ENCODE data around the gene ZNF80.
"Not testable (repeated sequence)": the region's sequence is repeated elsewhere in the genome, so short reads cannot be mapped to it uniquely, and the experiment has no call there.

ZNF80 gene

GRCh38 chr3:114237478-114237877 lies at the start of gene ZNF80:
Gene ZNF80, minus strand, starts transcription at chr3:114237578. Its CDS starts 504 bp downstream, at chr3:114237074.
- DNase-seq = not testable (repeated sequence)

GRCh38 chr3:114286266-114286665 lies 48.9 kb upstream of the ZNF80 start:
- DNase-seq = no peak

GRCh38 chr3:114285648-114286230 lies 48.4 kb upstream of the ZNF80 start:
- DNase-seq = no peak

- no peak for DNase-seq
These were observed 47.3 kb upstream of the ZNF80 start for GRCh38 chr3:114284644-114285043.

GRCh38 chr3:114276856-114277255 lies 39.5 kb upstream of the ZNF80 start:
- DNase-seq = not testable (repeated sequence)

GRCh38 chr3:114274929-114275328 lies 37.6 kb upstream of the ZNF80 start:
- DNase-seq = no peak

- no peak for DNase-seq
These were observed 34.9 kb upstream of the ZNF80 start for GRCh38 chr3:114272271-114272670.

- no peak for DNase-seq
These were observed 32.6 kb upstream of the ZNF80 start for GRCh38 chr3:114270019-114270418.

- DNase-seq = no peak
These were observed 22.8 kb upstream of the ZNF80 start for GRCh38 chr3:114260152-114260551.

GRCh38 chr3:114259566-114259965 lies 22.2 kb upstream of the ZNF80 start:
- DNase-seq = no peak

- no peak for DNase-seq
These were observed 16.1 kb upstream of the ZNF80 start for GRCh38 chr3:114253505-114253904.

GRCh38 chr3:114252954-114253353 lies 15.6 kb upstream of the ZNF80 start:
- no peak for DNase-seq

GRCh38 chr3:114242947-114243346 lies 5.6 kb upstream of the ZNF80 start:
- DNase-seq = no peak

- DNase-seq = no peak
These were observed 3.9 kb upstream of the ZNF80 start for GRCh38 chr3:114241262-114241661.

- DNase-seq = not testable (repeated sequence)
These were observed 888 bp upstream of the ZNF80 start for GRCh38 chr3:114238146-114238785.

- DNase-seq = no peak
These were observed 1.9 kb downstream of the ZNF80 start for GRCh38 chr3:114235431-114235830.

- DNase-seq = no peak
These were observed 2.6 kb downstream of the ZNF80 start for GRCh38 chr3:114234745-114235144.

- DNase-seq = peak; percentile 55
These were observed 5.8 kb downstream of the ZNF80 start for GRCh38 chr3:114231616-114232015.

GRCh38 chr3:114227076-114227475 lies 10.3 kb downstream of the ZNF80 start:
- no peak for DNase-seq

GRCh38 chr3:114226313-114226712 lies 11.1 kb downstream of the ZNF80 start:
- DNase-seq = no peak

- no peak for DNase-seq
These were observed 14.2 kb downstream of the ZNF80 start for GRCh38 chr3:114223143-114223542.

- no peak for DNase-seq
These were observed 15.5 kb downstream of the ZNF80 start for GRCh38 chr3:114221881-114222264.

- peak; percentile 34 for DNase-seq
These were observed 16.1 kb downstream of the ZNF80 start for GRCh38 chr3:114221165-114221880.

- DNase-seq = no peak
These were observed 17.6 kb downstream of the ZNF80 start for GRCh38 chr3:114219741-114220140.
